Immature natural killer cell (primary cell): ENCODE measurements around the gene PAM16. TPM values are rescaled to one million over a fixed set of nuclear protein-coding genes. Genes with fewer than 3 reads are reported as not detected.

Experiments used
- DNase-seq, 3 donors: peaks; one replicate each; pipeline ENCODE4 v3.0.0; 2022; ENCODE audit warnings: mixed read lengths in 1 of 3
- H3K27ac Mint-ChIP-seq, 6 donors: one replicate each; pipeline ENCODE4 v1.8.0; 2020; ENCODE audit warnings: mixed read lengths in 6 of 6, mild to moderate bottlenecking in 5 of 6, inconsistent platforms in 4 of 6, moderate library complexity in 3 of 6
- H3K27me3 Mint-ChIP-seq, 3 donors: one replicate each; pipeline ENCODE4 v1.8.0; 2020 to 2021; ENCODE audit warnings: low read depth in 3 of 3, mild to moderate bottlenecking in 3 of 3, mixed read lengths in 3 of 3, moderate library complexity in 3 of 3, inconsistent platforms in 1 of 3
- H3K36me3 Mint-ChIP-seq, 3 donors: one replicate each; pipeline ENCODE4 v1.8.0; 2020; ENCODE audit warnings: mixed read lengths in 3 of 3, inconsistent platforms in 2 of 3, mild to moderate bottlenecking in 2 of 3
- H3K4me1 Mint-ChIP-seq, 2 donors: one replicate each; pipeline ENCODE4 v1.8.0; 2020; ENCODE audit warnings: inconsistent platforms in 2 of 2, mild to moderate bottlenecking in 2 of 2, mixed read lengths in 2 of 2, moderate library complexity in 1 of 2
- H3K4me3 Mint-ChIP-seq, 5 donors: one replicate each; pipeline ENCODE4 v1.8.0; 2020; ENCODE audit warnings: mild to moderate bottlenecking in 5 of 5, mixed read lengths in 5 of 5, inconsistent platforms in 3 of 5, moderate library complexity in 3 of 5
- H3K9me3 Mint-ChIP-seq, 6 donors: one replicate each; pipeline ENCODE4 v1.8.0; 2020; ENCODE audit warnings: mild to moderate bottlenecking in 6 of 6, mixed read lengths in 6 of 6, inconsistent platforms in 4 of 6, moderate library complexity in 3 of 6
- polyA plus RNA-seq, 3 donors: library from polyadenylated mRNA; unstranded; fragments of 300-500 nt; fragmentation: Illumina TruSeq; gene quantifications; one replicate each; pipeline ENCODE4 v1.2.3, GENCODE V29; 2021

Gene PAM16
- polyA plus RNA-seq, 3 donors from 2014 or later, result 32.9 to 61.6 (median 36.3) TPM

GRCh38 chr16:4361033-4361943 lies 10.2 kb upstream of the PAM16 start:
- Mint-ChIP-seq H3K4me3 (no peak overlapping the region), H3K27me3 (peaks cover 0 to 1% (median 0%) of the 10 kb centered on the region in 3 donors), H3K9me3 (no peaks in the 10 kb centered on the region), H3K27ac (no peak overlapping the region), H3K36me3 (peaks cover 3 to 6% (median 4%) of the 10 kb centered on the region in 3 donors), H3K4me1 (peaks cover 0 to 3% of the 10 kb centered on the region in 2 donors)
- DNase-seq, result no peak

GRCh38 chr16:4360538-4361021 lies 9.5 kb upstream of the PAM16 start:
- no peak for DNase-seq
- H3K36me3 Mint-ChIP-seq, result peaks cover 3 to 6% (median 4%) of the 10 kb centered on the region in 3 donors
- H3K27ac Mint-ChIP-seq, result no peak overlapping the region
- H3K4me3 Mint-ChIP-seq, result no peak overlapping the region
- peaks cover 0 to under 1% (median 0%) of the 10 kb centered on the region in 3 donors for H3K27me3 Mint-ChIP-seq
- H3K9me3 Mint-ChIP-seq, result no peaks in the 10 kb centered on the region
- H3K4me1 Mint-ChIP-seq, result peaks cover 0 to 3% of the 10 kb centered on the region in 2 donors

DNA sequence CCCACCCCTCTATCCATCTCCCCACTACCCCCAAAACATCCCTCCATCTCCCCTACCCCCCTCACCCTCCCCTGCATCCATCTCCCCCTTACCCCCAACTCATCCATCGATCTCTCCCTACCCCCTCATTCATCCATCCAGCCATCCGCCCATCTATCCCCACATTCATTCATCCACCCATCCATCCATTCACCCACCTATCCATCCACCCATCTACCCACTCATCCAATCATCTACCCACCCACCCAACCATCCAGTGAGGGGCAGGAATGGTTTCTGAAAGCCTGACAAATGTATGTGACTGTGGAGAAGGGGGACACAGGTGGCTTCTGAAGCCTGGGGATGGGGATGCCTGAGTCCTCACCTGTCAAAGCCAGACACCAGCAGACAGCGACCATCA lies 8.8 kb upstream of the PAM16 start:
- Mint-ChIP-seq H3K9me3 (no peaks in the 10 kb centered on the region), H3K4me1 (peaks cover 0 to 3% of the 10 kb centered on the region in 2 donors), H3K27ac (peak overlapping the region in 1 of 6 donors; percentile 50), H3K36me3 (peaks cover 3 to 6% (median 4%) of the 10 kb centered on the region in 3 donors), H3K27me3 (no peaks in the 10 kb centered on the region), H3K4me3 (no peak overlapping the region)
- no peak for DNase-seq

DNA sequence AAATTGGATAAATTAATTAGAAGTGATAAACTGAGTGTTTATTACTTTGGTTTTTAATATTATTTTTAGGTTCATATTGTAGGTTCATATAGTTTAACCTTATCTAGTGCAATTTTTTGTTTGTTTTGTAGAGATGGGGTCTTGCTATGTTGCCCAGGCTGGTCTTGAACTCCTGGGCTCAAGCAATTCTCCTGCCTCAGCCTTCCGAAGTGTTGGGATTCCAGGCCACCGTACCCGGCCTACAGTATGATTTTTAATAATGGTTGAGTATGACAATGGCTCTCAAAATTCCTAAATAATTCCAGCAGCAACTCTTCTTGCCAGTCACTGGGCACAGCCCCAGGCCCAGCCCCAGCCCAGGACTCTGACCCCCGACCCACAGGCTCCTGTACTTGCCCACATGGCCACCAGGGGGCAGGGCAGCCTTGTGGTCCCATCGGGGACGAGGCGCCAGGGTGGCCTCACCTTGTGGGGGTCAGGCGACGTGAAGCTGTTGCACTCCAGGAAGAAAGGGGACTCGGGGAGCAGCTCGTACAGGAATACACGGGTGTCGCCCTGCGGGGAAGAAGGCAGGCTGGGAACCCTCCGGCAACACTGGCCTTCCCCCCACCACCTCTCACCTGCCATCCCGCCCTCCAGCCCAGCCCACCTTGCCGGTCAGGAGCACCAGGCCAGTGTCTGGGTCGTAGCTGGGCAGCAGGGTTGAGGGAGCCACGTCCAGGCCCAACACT lies 7.9 kb upstream of the PAM16 start:
- peaks cover 3 to 6% (median 4%) of the 10 kb centered on the region in 3 donors for H3K36me3 Mint-ChIP-seq
- no peaks in the 10 kb centered on the region for H3K27me3 Mint-ChIP-seq
- H3K4me1 Mint-ChIP-seq, result peaks cover 0 to 3% of the 10 kb centered on the region in 2 donors
- peak; percentile 55 to 66 (median 59) for DNase-seq
- H3K4me3 Mint-ChIP-seq, result no peak overlapping the region
- no peaks in the 10 kb centered on the region for H3K9me3 Mint-ChIP-seq
- H3K27ac Mint-ChIP-seq, result peak overlapping the region in 5 of 6 donors; percentile 48 to 82 (median 63)

- Mint-ChIP-seq H3K27me3 (peaks cover 0 to 4% (median 2%) of the 10 kb centered on the region in 3 donors), H3K4me1 (peaks cover 0 to 4% of the 10 kb centered on the region in 2 donors), H3K36me3 (peaks cover 3 to 6% (median 4%) of the 10 kb centered on the region in 3 donors), H3K9me3 (no peaks in the 10 kb centered on the region), H3K27ac (no peak overlapping the region), H3K4me3 (no peak overlapping the region)
- no peak for DNase-seq
These were observed 7.1 kb upstream of the PAM16 start for GRCh38 chr16:4358236-4358635.

DNA sequence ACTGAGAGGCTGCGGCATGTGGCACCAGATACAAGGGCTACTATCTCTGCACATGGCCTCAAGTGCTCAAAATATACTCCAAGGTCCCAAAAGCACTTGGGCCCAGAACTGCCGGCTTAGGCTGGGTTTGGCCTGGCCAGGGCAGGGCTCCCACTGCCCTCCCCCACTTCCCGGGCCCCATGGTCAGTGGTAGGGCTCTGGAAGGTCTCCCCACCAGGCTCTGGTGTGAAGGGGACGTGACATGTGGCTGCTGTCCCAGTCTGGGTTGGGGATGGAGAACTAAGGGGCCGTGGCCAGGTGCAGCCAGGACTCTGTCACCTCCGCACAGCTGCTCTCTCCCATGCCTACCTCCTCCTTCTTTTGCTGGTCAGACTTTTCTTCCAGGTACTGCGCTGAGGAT lies 5.7 kb upstream of the PAM16 start:
- no peak overlapping the region for H3K27ac Mint-ChIP-seq
- DNase-seq, result no peak
- H3K4me3 Mint-ChIP-seq, result no peak overlapping the region
- peaks cover 0 to 4% (median 2%) of the 10 kb centered on the region in 3 donors for H3K27me3 Mint-ChIP-seq
- H3K4me1 Mint-ChIP-seq, result peaks cover under 1 to 4% of the 10 kb centered on the region in 2 donors
- H3K9me3 Mint-ChIP-seq, result no peaks in the 10 kb centered on the region
- H3K36me3 Mint-ChIP-seq, result peaks cover 3 to 6% (median 4%) of the 10 kb centered on the region in 3 donors

DNA sequence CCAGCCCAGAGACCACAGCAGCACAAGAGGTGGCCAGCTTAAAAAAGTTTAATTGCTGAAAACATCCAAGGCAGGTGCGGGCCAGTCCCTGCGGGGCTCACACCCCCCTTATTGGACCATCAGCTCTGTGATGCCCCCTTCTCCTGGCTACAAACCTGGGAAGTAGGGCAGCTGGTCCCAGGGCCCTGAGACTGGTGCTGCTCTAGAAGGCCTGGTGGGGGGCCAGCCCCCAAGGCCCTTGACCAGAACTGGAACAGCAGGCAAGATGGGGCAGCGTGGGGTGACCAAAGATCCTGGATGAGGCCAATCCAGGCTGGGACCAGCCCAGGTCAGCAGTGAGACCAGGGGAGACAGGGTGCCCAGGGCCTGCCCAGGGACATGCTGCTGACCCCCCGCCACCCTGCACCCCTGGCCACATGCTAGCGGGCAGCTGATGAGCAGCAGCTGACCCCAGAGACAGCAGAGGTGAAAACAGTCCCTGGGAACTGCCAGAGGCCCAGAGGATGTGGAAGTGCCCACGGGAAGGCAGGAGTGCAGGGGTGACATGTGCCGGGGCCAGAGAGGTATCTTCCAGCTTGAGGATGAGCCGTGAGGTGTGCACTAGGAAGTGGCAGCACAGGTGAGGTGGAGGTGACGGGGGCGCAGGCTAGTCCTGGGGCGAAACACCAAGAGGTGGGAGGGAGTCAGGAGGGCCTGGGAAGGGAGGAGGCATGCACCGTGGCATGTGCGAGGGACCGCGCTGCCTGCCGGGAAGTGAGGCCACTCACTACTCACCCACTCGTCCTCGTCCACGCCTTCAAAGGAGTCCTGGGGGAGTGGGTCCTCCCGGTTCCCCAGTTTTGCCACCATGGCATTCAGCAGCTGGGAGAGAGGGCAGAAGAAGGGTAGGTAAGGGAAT lies 3.6 kb upstream of the PAM16 start:
- Mint-ChIP-seq H3K4me3 (no peak overlapping the region), H3K27me3 (peaks cover 6 to 9% (median 6%) of the 10 kb centered on the region in 3 donors), H3K36me3 (peaks cover 3 to 6% (median 4%) of the 10 kb centered on the region in 3 donors), H3K4me1 (peaks cover 16 to 18% of the 10 kb centered on the region in 2 donors), H3K9me3 (no peaks in the 10 kb centered on the region), H3K27ac (no peak overlapping the region)
- no peak for DNase-seq

DNA sequence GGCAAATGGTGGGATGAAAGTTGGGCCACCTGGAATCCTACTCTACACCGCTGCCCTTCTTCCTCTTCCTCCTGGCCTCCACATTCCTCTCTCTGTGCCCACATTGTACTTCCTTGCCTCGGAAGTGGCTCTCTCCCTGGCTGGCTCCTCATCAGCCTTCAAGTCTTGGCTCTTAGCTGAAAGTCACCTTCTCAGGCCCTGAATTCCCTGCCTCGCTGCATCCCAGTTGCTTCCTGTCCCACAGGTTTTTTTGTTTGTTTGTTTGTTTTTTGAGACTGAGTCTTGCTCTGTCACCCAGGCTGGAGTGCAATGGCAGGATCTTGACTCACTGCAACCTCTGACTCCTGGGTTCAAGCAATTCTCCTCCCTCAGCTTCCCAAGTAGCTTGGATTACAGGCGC lies 2.6 kb upstream of the PAM16 start:
- Mint-ChIP-seq H3K9me3 (no peaks in the 10 kb centered on the region), H3K36me3 (peaks cover 0 to 2% (median 0%) of the 10 kb centered on the region in 3 donors), H3K27me3 (peaks cover 6 to 9% (median 6%) of the 10 kb centered on the region in 3 donors), H3K4me3 (peak overlapping the region in 2 of 5 donors; percentile 14 to 18), H3K27ac (peak overlapping the region in 2 of 6 donors; percentile 53 to 77), H3K4me1 (peaks cover 15 to 16% of the 10 kb centered on the region in 2 donors)
- DNase-seq, result no peak

DNA sequence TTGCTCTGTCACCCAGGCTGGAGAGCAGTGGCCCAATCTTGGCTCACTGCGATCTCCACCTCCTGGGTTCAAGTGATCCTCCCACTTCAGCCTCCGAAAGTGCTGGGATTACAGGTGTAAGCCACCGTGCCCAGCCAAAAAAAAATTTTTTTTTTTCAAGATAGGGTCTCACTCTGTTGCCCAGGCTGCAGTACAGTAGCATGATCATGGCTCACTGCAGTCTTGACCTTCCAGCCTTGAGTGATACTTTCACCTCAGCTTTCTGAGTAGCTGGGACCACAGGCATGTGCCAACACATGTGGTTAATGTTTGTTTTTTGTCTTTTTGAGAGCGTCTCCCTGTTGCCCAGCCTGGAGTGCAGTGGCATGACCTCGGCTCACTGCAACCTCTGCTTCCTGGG lies 1.7 kb upstream of the PAM16 start:
- Mint-ChIP-seq H3K4me1 (peaks cover 17 to 23% of the 10 kb centered on the region in 2 donors), H3K9me3 (no peaks in the 10 kb centered on the region), H3K4me3 (no peak overlapping the region), H3K27me3 (peaks cover 6 to 11% (median 8%) of the 10 kb centered on the region in 3 donors), H3K36me3 (peaks cover 0 to 2% (median 0%) of the 10 kb centered on the region in 3 donors), H3K27ac (no peak overlapping the region)
- no peak for DNase-seq

DNA sequence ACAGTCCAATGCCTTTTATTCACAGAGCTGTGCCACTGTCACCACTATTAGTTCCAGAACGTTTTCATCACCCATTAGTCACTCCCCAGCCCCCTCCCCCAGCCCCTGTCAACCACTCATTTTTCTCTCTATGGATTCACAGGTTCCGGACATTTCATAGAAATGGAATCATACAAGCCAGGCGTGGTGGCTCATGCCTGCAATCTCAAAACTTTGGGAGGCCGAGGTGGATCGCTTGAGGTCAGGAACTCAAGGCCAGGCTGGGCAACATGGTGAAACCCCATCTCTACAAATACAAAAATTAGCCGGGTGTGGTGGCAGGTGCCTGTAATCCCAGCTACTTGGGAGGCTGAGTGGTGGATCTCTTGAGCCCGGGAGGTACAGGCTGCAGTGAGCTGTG lies 759 bp upstream of the PAM16 start:
- H3K36me3 Mint-ChIP-seq, result peaks cover 0 to 2% (median 0%) of the 10 kb centered on the region in 3 donors
- peaks cover 6 to 11% (median 10%) of the 10 kb centered on the region in 3 donors for H3K27me3 Mint-ChIP-seq
- H3K4me3 Mint-ChIP-seq, result peak overlapping the region; percentile 46 to 95 (median 93)
- DNase-seq, result no peak
- H3K9me3 Mint-ChIP-seq, result no peaks in the 10 kb centered on the region
- H3K4me1 Mint-ChIP-seq, result peaks cover 20 to 23% of the 10 kb centered on the region in 2 donors
- peak overlapping the region; percentile 68 to 94 (median 82) for H3K27ac Mint-ChIP-seq

- Mint-ChIP-seq H3K4me1 (peaks cover 24 to 27% of the 10 kb centered on the region in 2 donors), H3K36me3 (no peaks in the 10 kb centered on the region), H3K27ac (peak overlapping the region; percentile 80 to 93 (median 88)), H3K4me3 (peak overlapping the region; percentile 91 to 95 (median 93)), H3K27me3 (peaks cover 6 to 11% (median 10%) of the 10 kb centered on the region in 3 donors), H3K9me3 (no peaks in the 10 kb centered on the region)
- DNase-seq, result no peak
These were observed 745 bp downstream of the PAM16 start for GRCh38 chr16:4350365-4350786.

DNA sequence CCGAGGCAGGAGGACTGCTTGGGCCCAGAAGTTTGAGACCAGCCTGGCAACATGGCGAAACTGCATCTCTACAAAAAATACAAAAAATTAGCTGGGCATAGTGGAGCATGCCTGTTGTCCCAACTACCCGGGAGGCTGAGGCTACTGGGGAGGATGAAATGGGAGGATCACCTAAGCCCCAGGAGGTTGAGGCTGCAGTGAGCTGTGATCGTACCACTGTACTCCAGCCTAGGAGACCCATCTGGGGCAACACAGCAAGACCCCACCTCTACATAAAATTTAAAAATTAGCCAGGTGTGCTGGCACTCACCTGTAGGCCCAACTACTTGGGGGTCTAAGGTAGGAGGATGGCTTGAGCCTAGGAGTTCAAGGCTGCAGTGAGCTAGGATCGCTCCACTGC lies 1.8 kb downstream of the PAM16 start:
- no peak overlapping the region for H3K27ac Mint-ChIP-seq
- H3K27me3 Mint-ChIP-seq, result peaks cover 6 to 11% (median 10%) of the 10 kb centered on the region in 3 donors
- no peaks in the 10 kb centered on the region for H3K36me3 Mint-ChIP-seq
- H3K9me3 Mint-ChIP-seq, result no peaks in the 10 kb centered on the region
- H3K4me3 Mint-ChIP-seq, result peak overlapping the region in 2 of 5 donors; percentile 12 to 21
- DNase-seq, result no peak
- H3K4me1 Mint-ChIP-seq, result peaks cover 32 to 34% of the 10 kb centered on the region in 2 donors
